ENCODE measurements around the gene RAB8A. TPM values are rescaled to one million over a fixed set of nuclear protein-coding genes. Genes with fewer than 3 reads are reported as not detected.

The RAB8A gene
- total RNA-seq, 1 experiment from 2014 or later: 74.0 TPM

DNA sequence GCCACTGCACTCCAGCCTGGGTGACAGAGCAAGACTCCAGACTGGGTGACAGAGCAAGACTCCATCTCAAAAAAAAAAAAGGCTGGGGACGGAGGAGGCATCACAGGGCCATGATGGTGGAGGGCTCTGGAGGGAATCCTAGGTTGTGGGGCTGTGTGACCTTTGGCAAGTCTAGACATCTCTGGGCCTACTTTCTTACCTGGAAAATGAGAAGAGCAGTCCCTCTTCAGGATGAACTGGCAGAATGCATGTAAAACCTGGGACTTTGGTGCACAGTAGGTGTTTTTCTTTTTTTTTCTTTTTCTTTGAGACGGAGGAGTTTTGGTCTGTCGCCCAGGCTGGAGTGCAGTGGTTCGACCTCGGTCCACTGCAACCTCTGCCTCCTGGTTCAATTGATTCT, 48.0 kb downstream of the RAB8A start:
- CTCF ChIA-PET: interaction anchor here (0.6 kb wide), 1 partner anchor 135 kb away, joined by 3 read pairs; no protein-coding TSS in a partner anchor
- H3K4me3 Mint-ChIP-seq: no peak overlapping the region
- DNase-seq (ENCODE audit: low spot score): no peak
- H3K27ac Mint-ChIP-seq: no peak overlapping the region
- H3K27me3 Mint-ChIP-seq (ENCODE audit: low read depth): no peaks in the 10 kb centered on the region; the same call in 1 of the 2 replicates
- no peaks in the 10 kb centered on the region for H3K36me3 Mint-ChIP-seq
- H3K4me1 Mint-ChIP-seq: no peaks in the 10 kb centered on the region
- no peak for ATAC-seq
- POLR2A ChIA-PET: interaction anchor here (0.6 to 2.2 kb wide), 2 partner anchors 59 to 84 kb away, joined by 3 to 5 read pairs; no protein-coding TSS in a partner anchor
- no peak for TF ChIP-seq CREB1 (CRISPR knock-in tag; IDR thresholded peaks at IDR 0.05)
- TF ChIP-seq HMGA2 (CRISPR knock-in tag; IDR thresholded peaks at IDR 0.05): no peak
- TF ChIP-seq, protein P1, sequence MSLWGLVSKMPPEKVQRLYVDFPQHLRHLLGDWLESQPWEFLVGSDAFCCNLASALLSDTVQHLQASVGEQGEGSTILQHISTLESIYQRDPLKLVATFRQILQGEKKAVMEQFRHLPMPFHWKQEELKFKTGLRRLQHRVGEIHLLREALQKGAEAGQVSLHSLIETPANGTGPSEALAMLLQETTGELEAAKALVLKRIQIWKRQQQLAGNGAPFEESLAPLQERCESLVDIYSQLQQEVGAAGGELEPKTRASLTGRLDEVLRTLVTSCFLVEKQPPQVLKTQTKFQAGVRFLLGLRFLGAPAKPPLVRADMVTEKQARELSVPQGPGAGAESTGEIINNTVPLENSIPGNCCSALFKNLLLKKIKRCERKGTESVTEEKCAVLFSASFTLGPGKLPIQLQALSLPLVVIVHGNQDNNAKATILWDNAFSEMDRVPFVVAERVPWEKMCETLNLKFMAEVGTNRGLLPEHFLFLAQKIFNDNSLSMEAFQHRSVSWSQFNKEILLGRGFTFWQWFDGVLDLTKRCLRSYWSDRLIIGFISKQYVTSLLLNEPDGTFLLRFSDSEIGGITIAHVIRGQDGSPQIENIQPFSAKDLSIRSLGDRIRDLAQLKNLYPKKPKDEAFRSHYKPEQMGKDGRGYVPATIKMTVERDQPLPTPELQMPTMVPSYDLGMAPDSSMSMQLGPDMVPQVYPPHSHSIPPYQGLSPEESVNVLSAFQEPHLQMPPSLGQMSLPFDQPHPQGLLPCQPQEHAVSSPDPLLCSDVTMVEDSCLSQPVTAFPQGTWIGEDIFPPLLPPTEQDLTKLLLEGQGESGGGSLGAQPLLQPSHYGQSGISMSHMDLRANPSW (CRISPR knock-in tag; conservative IDR thresholded peaks at IDR 0.05; ENCODE audit: low read depth): no peak
- TF ChIP-seq GABPB1 (CRISPR knock-in tag; IDR thresholded peaks at IDR 0.05): no peak
- TF ChIP-seq, protein P2, sequence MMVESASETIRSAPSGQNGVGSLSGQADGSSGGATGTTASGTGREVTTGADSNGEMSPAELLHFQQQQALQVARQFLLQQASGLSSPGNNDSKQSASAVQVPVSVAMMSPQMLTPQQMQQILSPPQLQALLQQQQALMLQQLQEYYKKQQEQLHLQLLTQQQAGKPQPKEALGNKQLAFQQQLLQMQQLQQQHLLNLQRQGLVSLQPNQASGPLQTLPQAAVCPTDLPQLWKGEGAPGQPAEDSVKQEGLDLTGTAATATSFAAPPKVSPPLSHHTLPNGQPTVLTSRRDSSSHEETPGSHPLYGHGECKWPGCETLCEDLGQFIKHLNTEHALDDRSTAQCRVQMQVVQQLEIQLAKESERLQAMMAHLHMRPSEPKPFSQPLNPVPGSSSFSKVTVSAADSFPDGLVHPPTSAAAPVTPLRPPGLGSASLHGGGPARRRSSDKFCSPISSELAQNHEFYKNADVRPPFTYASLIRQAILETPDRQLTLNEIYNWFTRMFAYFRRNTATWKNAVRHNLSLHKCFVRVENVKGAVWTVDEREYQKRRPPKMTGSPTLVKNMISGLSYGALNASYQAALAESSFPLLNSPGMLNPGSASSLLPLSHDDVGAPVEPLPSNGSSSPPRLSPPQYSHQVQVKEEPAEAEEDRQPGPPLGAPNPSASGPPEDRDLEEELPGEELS (CRISPR knock-in tag; IDR thresholded peaks at IDR 0.05): no peak
- no peak for TF ChIP-seq ZNF121 (CRISPR knock-in tag; IDR thresholded peaks at IDR 0.05)
- TF ChIP-seq, protein P3, sequence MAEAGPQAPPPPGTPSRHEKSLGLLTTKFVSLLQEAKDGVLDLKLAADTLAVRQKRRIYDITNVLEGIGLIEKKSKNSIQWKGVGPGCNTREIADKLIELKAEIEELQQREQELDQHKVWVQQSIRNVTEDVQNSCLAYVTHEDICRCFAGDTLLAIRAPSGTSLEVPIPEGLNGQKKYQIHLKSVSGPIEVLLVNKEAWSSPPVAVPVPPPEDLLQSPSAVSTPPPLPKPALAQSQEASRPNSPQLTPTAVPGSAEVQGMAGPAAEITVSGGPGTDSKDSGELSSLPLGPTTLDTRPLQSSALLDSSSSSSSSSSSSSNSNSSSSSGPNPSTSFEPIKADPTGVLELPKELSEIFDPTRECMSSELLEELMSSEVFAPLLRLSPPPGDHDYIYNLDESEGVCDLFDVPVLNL (CRISPR knock-in tag; IDR thresholded peaks at IDR 0.05; ENCODE audit: borderline replicate concordance, low read depth): no peak
- TF ChIP-seq RELA (CRISPR knock-in tag; IDR thresholded peaks at IDR 0.05; ENCODE audit: borderline replicate concordance): no peak
- no peak for TF ChIP-seq ZNF396 (CRISPR knock-in tag; IDR thresholded peaks at IDR 0.05; ENCODE audit: borderline replicate concordance)
- TF ChIP-seq MYBL2 (CRISPR knock-in tag; IDR thresholded peaks at IDR 0.05): no peak
- no peak for TF ChIP-seq GRHL2 (CRISPR knock-in tag; IDR thresholded peaks at IDR 0.05; ENCODE audit: insufficient replicate concordance, severe bottlenecking)
- no peak for TF ChIP-seq SMAD4 (CRISPR knock-in tag; IDR thresholded peaks at IDR 0.05)
- no peak for TF ChIP-seq KAT7 (CRISPR knock-in tag; IDR thresholded peaks at IDR 0.05; ENCODE audit: borderline replicate concordance)
- no peak for TF ChIP-seq NFYB (CRISPR knock-in tag; conservative IDR thresholded peaks at IDR 0.05; ENCODE audit: low read depth)
- TF ChIP-seq SP1 (CRISPR knock-in tag; conservative IDR thresholded peaks at IDR 0.05): no peak
- TF ChIP-seq, protein P4, sequence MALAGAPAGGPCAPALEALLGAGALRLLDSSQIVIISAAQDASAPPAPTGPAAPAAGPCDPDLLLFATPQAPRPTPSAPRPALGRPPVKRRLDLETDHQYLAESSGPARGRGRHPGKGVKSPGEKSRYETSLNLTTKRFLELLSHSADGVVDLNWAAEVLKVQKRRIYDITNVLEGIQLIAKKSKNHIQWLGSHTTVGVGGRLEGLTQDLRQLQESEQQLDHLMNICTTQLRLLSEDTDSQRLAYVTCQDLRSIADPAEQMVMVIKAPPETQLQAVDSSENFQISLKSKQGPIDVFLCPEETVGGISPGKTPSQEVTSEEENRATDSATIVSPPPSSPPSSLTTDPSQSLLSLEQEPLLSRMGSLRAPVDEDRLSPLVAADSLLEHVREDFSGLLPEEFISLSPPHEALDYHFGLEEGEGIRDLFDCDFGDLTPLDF (CRISPR knock-in tag; IDR thresholded peaks at IDR 0.05): no peak
- TF ChIP-seq, protein P5, sequence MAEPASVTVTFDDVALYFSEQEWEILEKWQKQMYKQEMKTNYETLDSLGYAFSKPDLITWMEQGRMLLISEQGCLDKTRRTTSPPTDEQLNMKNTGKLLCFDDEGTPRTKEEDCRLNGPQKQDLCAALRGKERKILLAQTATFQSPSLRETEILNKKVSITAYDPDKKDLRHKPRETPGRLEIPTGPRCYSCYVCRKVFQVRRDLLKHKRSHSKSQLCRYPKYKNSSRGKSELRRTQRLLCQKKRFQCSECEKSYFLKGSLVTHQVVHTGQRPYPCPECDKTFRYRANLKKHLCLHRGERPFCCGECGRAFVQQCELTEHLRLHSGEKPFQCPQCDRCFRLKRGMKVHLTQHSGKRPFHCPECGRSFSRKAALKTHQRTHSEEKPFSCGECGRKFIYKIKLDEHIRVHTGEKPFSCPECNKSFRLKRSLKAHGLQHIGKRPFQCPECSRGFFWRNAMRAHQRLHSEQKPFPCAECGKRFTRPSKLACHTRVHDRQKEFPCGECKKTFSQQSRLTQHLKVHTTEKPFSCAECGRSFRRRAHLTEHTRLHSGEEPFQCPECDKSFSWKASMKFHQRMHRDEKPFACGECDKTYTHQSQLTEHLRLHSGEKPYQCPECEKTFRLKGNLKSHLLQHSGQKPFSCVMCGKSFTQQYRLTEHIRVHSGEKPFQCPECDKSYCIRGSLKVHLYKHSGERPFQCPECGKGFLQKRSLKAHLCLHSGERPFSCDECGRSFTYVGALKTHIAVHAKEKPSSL (CRISPR knock-in tag; conservative IDR thresholded peaks at IDR 0.05): no peak
- no peak for TF ChIP-seq EMX1 (CRISPR knock-in tag; IDR thresholded peaks at IDR 0.05)
- H3K9me3 Mint-ChIP-seq: no peaks in the 10 kb centered on the region

Measured in WTC11 (cell line).